ENCODE results near the gene DIP2B.

DNA sequence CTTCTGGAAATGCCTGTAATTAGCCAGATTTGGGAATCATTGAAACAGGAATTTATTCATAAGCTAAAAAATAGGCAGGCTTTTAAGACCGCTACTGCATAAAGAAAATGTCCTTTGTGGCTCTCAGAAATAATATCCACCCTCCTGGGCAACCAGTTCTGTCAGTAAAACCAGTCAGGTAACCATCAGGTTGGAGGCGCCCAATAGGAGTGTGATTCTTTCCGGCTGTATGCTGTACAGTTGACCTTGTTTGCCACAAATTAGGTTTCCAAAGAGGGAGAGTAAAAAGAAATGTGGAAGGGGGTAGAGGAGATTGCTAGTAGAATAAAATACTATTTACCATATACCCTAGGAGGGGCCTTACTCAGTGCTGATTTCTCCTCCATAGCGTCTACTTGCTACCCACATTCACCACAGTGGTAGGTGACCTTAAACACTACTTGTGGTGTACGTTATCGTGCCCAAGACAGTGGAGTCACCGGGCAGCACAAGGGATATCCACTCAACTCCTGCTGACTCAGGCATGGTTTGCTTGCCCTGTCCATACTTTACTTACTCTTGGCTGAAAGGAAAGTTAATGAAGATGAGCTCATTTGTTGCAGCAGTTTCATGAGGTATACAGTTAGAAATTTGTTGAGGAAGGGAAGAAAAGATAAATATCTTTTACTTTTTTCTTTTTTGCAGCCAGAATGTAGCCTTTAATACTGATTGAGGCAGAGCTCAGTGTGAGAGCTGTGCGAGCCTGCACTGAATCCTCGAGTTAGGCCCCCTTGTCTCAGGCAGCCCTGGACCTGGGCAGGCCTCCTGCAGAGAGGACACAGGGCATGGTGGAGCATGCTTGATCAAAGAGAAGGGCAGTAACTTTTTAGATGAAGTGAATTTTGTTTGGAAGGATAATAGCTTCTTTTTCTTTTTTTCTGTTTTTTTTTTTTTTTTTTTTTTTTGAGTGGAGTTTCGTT lies 76.7 kb downstream of the DIP2B start:
- TF ChIP-seq, protein P1, sequence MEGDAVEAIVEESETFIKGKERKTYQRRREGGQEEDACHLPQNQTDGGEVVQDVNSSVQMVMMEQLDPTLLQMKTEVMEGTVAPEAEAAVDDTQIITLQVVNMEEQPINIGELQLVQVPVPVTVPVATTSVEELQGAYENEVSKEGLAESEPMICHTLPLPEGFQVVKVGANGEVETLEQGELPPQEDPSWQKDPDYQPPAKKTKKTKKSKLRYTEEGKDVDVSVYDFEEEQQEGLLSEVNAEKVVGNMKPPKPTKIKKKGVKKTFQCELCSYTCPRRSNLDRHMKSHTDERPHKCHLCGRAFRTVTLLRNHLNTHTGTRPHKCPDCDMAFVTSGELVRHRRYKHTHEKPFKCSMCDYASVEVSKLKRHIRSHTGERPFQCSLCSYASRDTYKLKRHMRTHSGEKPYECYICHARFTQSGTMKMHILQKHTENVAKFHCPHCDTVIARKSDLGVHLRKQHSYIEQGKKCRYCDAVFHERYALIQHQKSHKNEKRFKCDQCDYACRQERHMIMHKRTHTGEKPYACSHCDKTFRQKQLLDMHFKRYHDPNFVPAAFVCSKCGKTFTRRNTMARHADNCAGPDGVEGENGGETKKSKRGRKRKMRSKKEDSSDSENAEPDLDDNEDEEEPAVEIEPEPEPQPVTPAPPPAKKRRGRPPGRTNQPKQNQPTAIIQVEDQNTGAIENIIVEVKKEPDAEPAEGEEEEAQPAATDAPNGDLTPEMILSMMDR (IDR thresholded peaks at IDR 0.05; ENCODE audit: poor library complexity, severe bottlenecking), result no peak
- TF ChIP-seq EZH2 (IDR thresholded peaks at IDR 0.05; ENCODE audit: borderline replicate concordance, insufficient read depth, low read length, poor library complexity, severe bottlenecking) (no peak), POLR2AphosphoS5 (IDR thresholded peaks at IDR 0.05) (no peak), RAD21 (conservative IDR thresholded peaks at IDR 0.05) (no peak), TAF1 (IDR thresholded peaks at IDR 0.05; ENCODE audit: low read depth) (no peak)
- TF ChIP-seq, protein P2, sequence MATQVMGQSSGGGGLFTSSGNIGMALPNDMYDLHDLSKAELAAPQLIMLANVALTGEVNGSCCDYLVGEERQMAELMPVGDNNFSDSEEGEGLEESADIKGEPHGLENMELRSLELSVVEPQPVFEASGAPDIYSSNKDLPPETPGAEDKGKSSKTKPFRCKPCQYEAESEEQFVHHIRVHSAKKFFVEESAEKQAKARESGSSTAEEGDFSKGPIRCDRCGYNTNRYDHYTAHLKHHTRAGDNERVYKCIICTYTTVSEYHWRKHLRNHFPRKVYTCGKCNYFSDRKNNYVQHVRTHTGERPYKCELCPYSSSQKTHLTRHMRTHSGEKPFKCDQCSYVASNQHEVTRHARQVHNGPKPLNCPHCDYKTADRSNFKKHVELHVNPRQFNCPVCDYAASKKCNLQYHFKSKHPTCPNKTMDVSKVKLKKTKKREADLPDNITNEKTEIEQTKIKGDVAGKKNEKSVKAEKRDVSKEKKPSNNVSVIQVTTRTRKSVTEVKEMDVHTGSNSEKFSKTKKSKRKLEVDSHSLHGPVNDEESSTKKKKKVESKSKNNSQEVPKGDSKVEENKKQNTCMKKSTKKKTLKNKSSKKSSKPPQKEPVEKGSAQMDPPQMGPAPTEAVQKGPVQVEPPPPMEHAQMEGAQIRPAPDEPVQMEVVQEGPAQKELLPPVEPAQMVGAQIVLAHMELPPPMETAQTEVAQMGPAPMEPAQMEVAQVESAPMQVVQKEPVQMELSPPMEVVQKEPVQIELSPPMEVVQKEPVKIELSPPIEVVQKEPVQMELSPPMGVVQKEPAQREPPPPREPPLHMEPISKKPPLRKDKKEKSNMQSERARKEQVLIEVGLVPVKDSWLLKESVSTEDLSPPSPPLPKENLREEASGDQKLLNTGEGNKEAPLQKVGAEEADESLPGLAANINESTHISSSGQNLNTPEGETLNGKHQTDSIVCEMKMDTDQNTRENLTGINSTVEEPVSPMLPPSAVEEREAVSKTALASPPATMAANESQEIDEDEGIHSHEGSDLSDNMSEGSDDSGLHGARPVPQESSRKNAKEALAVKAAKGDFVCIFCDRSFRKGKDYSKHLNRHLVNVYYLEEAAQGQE (IDR thresholded peaks at IDR 0.05; ENCODE audit: borderline replicate concordance), result no peak

Data from neural cell (in vitro differentiated cells).